Endothelial cell of umbilical vein (primary cell): ENCODE measurements around the gene SYT17. TPM values are rescaled to one million over a fixed set of nuclear protein-coding genes. Genes with fewer than 3 reads are reported as not detected.

ENCODE experiments used
- BruUV-seq: library from RNA; stranded (reverse); fragments of 400-500 nt; replicated peaks from 2 replicates; lab custom pipeline; 2021; lab: Mats Ljungman, UMichigan
- CTCF ChIA-PET: fragments of 300-600, 350-600 bp; sonication (Branson Sonifier 250); formaldehyde crosslinking; loops from one replicate; lab custom pipeline; 2021; ENCODE audit warnings: antibody characterized with exemption, inconsistent platforms; lab: Charles Lee
- POLR2A ChIA-PET: fragments of 300-600, 350-600 bp; sonication (Branson Sonifier 250); formaldehyde crosslinking; loops from one replicate; lab custom pipeline; 2021; ENCODE audit warnings: antibody characterized with exemption, inconsistent platforms; lab: Charles Lee
- DNase-seq: peaks from one replicate; pipeline ENCODE4 v3.0.0-alpha.2; 2011; ENCODE audit warnings: low read depth, low spot score
- FAIRE-seq: peaks from 2 replicates; lab custom pipeline; 2011; peaks lifted over from hg19 to GRCh38; lab: Jason Lieb, UNC
- H2AFZ ChIP-seq: 2 replicates; pipeline ENCODE4 v1.6.0; 2012; ENCODE audit warnings: low read depth, low read length, control low read depth, inconsistent platforms
- H3K27ac ChIP-seq: 2 replicates; pipeline ENCODE4 v1.5.1; 2011; ENCODE audit warnings: low read depth, mild to moderate bottlenecking, control low read depth, low read length, moderate library complexity; ENCODE audit not compliant: insufficient read depth
- H3K27me3 ChIP-seq, 2 experiments: 2 replicates each; pipeline versions ENCODE4 v1.6.0 to v1.6.1; 2011; ENCODE audit warnings: low read length in 2 of 2, mixed read lengths in 1 of 2; ENCODE audit not compliant: control insufficient read depth in 2 of 2, insufficient read depth in 2 of 2
- H3K36me3 ChIP-seq, 2 experiments: 2 replicates in 1 of 2; 3 replicates in 1 of 2; pipeline ENCODE4 v1.5.1; 2011; ENCODE audit warnings: low read length in 2 of 2, mild to moderate bottlenecking in 1 of 2, moderate library complexity in 1 of 2; ENCODE audit not compliant: control insufficient read depth in 2 of 2, insufficient read depth in 2 of 2; ENCODE audit errors: extremely low read depth in 1 of 2
- H3K4me1 ChIP-seq: 3 replicates; pipeline ENCODE4 v1.5.1; 2011; ENCODE audit warnings: mild to moderate bottlenecking, low read length; ENCODE audit not compliant: control insufficient read depth, insufficient read depth; ENCODE audit errors: extremely low read depth
- H3K4me2 ChIP-seq: 2 replicates; pipeline ENCODE4 v1.6.1; 2011; ENCODE audit warnings: low read length, control low read depth, mixed read lengths; ENCODE audit not compliant: insufficient read depth
- H3K4me3 ChIP-seq, 3 experiments: fragments of 200-600 bp in 1 of 3; sonication (generic), shearing (Covaris generic) in 1 of 3; replicated peaks in 1 of 3; 2 replicates each; pipeline ENCODE4 v1.5.1; 2011 to 2016; ENCODE audit warnings: control low read depth in 3 of 3, low read length in 3 of 3, mild to moderate bottlenecking in 2 of 3, inconsistent platforms in 1 of 3, low read depth in 1 of 3, moderate library complexity in 1 of 3; ENCODE audit not compliant: insufficient read depth in 1 of 3
- H3K79me2 ChIP-seq: 2 replicates; pipeline ENCODE4 v1.6.0; 2012; ENCODE audit warnings: low read length, inconsistent platforms; ENCODE audit not compliant: control insufficient read depth, insufficient read depth
- H3K9ac ChIP-seq: replicated peaks from 2 replicates; pipeline ENCODE3; 2011; ENCODE audit warnings: low read length, control low read depth; ENCODE audit not compliant: insufficient read depth; ENCODE audit errors: extremely low read depth
- H3K9me1 ChIP-seq: replicated peaks from 3 replicates; pipeline ENCODE4 v1.6.0; 2011; ENCODE audit warnings: mild to moderate bottlenecking, low read length; ENCODE audit not compliant: control insufficient read depth, insufficient read depth; ENCODE audit errors: extremely low read depth
- H3K9me3 ChIP-seq: replicated peaks from 2 replicates; pipeline ENCODE4 v1.5.1; 2012; ENCODE audit warnings: low read length, inconsistent platforms; ENCODE audit not compliant: control insufficient read depth, insufficient read depth
- H4K20me1 ChIP-seq: replicated peaks from 2 replicates; pipeline ENCODE3; 2011; ENCODE audit warnings: mild to moderate bottlenecking, low read length; ENCODE audit not compliant: control insufficient read depth, insufficient read depth; ENCODE audit errors: extremely low read depth
- EZH2 ChIP-seq: IDR thresholded peaks from 2 replicates; pipeline ENCODE4 v1.6.1; 2012; ENCODE audit warnings: borderline replicate concordance, low read depth, mild to moderate bottlenecking, moderate library complexity, low read length, inconsistent platforms; ENCODE audit not compliant: severe bottlenecking
- FOS ChIP-seq: IDR thresholded peaks from 2 replicates; pipeline ENCODE4 v1.6.1; 2011; ENCODE audit warnings: mild to moderate bottlenecking, low read length, moderate library complexity, borderline replicate concordance; ENCODE audit not compliant: insufficient read depth
- GATA2 ChIP-seq: IDR thresholded peaks from 2 replicates; pipeline ENCODE4 v1.7.0; 2011; ENCODE audit warnings: low read depth, mild to moderate bottlenecking, moderate library complexity, mixed read lengths, low read length; ENCODE audit not compliant: insufficient read length, insufficient read depth
- JUN ChIP-seq: IDR thresholded peaks from 2 replicates; pipeline ENCODE4 v1.6.1; 2011; ENCODE audit warnings: borderline replicate concordance, low read depth; ENCODE audit not compliant: insufficient read length, insufficient read depth
- MAX ChIP-seq: IDR thresholded peaks from 2 replicates; pipeline ENCODE4 v1.6.1; 2011; ENCODE audit not compliant: insufficient read depth, insufficient read length
- MYC ChIP-seq: IDR thresholded peaks from one replicate; pipeline ENCODE4 v1.6.1; 2011; ENCODE audit warnings: mild to moderate bottlenecking, low read depth, low read length
- POLR2A ChIP-seq: IDR thresholded peaks from 2 replicates; pipeline ENCODE4 v1.6.1; 2012; ENCODE audit warnings: low read depth, mild to moderate bottlenecking, control low read depth, low read length
- POLR2AphosphoS5 ChIP-seq: IDR thresholded peaks from 2 replicates; pipeline ENCODE4 v1.6.1; 2012; ENCODE audit warnings: low read depth, mild to moderate bottlenecking, control low read depth, low read length, moderate library complexity; ENCODE audit not compliant: insufficient read depth
- dilution Hi-C: fragments of 300-500 bp; cut with MboI; formaldehyde crosslinking; loops from one replicate; pipeline ENCODE4 v1.15.0; 2019; ENCODE audit warnings: low sequenced_read_pairs; ENCODE audit not compliant: extremely low pct_ligation_motif_present
- intact Hi-C: fragments of 100-400 bp; cut with micrococcal nuclease; formaldehyde crosslinking; loops from one replicate; pipeline ENCODE4 v1.10.0; 2022
- polyA plus RNA-seq, 4 experiments: library from polyadenylated mRNA; depleted of rRNA in 3 of 4; stranded (reverse) in 3 of 4; unstranded in 1 of 4; fragments of >200 nt; gene quantifications; 2 replicates each; pipeline versions ENCODE4 v1.2.1 to v1.2.3, GENCODE V29; 2011 to 2012; ENCODE audit warnings: missing spikeins in 1 of 4
- total RNA-seq: library from RNA; stranded (reverse); gene quantifications from 2 replicates; pipeline ENCODE4 v1.2.3, GENCODE V29; 2021
- TF ChIP-seq, protein P1 (sequence below), 2 donors: IDR thresholded peaks; 1 replicate in 1 of 2; 2 replicates in 1 of 2; pipeline ENCODE4 v1.5.1; 2011; ENCODE audit warnings: low read length in 2 of 2, mild to moderate bottlenecking in 2 of 2, moderate library complexity in 2 of 2, control low read depth in 1 of 2, inconsistent platforms in 1 of 2, low read depth in 1 of 2; ENCODE audit not compliant: insufficient read depth in 1 of 2; ENCODE audit errors: extremely low read depth in 1 of 2

SYT17 gene
- total and polyA plus RNA-seq, 2 donors (not counting 3 experiments of a cell fraction or from before 2014, with no cell fraction given) = 1.9 to 4.2 TPM

DNA sequence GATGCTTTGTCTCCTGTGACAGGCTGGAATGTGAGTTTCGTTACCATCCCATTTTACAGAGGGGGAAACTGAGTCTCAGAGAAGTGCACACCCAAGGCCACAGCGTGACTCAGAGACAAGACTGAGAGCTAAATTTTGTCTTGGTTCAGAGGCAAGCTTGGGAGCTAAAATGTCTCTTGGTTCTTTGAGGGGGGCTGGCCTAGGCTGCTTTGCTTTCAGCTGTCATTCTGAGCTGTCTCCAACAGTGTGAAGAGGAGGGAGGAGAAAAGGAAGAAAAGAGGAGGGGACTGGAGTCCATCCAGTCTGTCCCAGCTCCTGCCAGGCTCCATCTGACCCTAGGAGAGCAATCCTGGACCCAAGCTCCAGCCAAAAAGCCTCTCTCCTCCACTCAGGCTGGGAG lies 117.4 kb downstream of the SYT17 start, which contains the start of gene CLEC19A:
CLEC19A (plus strand) TSS at position 301 of the 400 bp plus-strand sequence. CDS start 121 bp downstream, outside the sequence.
- Histone ChIP-seq H3K27me3 (no peaks in the 10 kb centered on the region), H3K4me2 (no peak within 1 kb of the TSS), H2AFZ (no peak within 1 kb of the TSS), H3K27ac (no peak within 1 kb of the TSS), H4K20me1 (no peaks in the 10 kb centered on the region), H3K36me3 (no peaks in the 10 kb centered on the region), H3K9me3 (no peaks in the 10 kb centered on the region), H3K4me3 (no peak within 1 kb of the TSS), H3K79me2 (no peaks in the 10 kb centered on the region), H3K9me1 (peaks cover 2% of the 10 kb centered on the region), H3K9ac (no peak within 1 kb of the TSS), H3K4me1 (no peaks in the 10 kb centered on the region)
- ChIA-PET POLR2A (no interaction called here), CTCF (no interaction called here)
- dilution Hi-C loops (no loop called here), intact Hi-C loops (no loop called here)
- TF ChIP-seq MAX (no peak), MYC (no peak), POLR2AphosphoS5 (no peak), POLR2A (no peak), GATA2 (no peak), EZH2 (no peak), JUN (no peak), FOS (no peak)
- TF ChIP-seq, protein P1, sequence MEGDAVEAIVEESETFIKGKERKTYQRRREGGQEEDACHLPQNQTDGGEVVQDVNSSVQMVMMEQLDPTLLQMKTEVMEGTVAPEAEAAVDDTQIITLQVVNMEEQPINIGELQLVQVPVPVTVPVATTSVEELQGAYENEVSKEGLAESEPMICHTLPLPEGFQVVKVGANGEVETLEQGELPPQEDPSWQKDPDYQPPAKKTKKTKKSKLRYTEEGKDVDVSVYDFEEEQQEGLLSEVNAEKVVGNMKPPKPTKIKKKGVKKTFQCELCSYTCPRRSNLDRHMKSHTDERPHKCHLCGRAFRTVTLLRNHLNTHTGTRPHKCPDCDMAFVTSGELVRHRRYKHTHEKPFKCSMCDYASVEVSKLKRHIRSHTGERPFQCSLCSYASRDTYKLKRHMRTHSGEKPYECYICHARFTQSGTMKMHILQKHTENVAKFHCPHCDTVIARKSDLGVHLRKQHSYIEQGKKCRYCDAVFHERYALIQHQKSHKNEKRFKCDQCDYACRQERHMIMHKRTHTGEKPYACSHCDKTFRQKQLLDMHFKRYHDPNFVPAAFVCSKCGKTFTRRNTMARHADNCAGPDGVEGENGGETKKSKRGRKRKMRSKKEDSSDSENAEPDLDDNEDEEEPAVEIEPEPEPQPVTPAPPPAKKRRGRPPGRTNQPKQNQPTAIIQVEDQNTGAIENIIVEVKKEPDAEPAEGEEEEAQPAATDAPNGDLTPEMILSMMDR (IDR thresholded peaks at IDR 0.05; ENCODE audit: extremely low read depth in 1 of 2, insufficient read depth in 1 of 2, low read depth in 1 of 2, low read length in 2 of 2) = no peak
- no peak for FAIRE-seq
- no peak for DNase-seq
- no TSS peak for BruUV-seq
